HepG2 (cell line): ENCODE measurements around the gene PBX4. TPM values are rescaled to one million over a fixed set of nuclear protein-coding genes. Genes with fewer than 3 reads are reported as not detected.

ENCODE experiments used
- ATAC-seq: fragments of 200-7000 bp; cut with Tn5 transposase; 3 replicates; pipeline ENCODE4 v1.9.1; 2020; ENCODE audit warnings: mild to moderate bottlenecking, moderate library complexity
- BruUV-seq: library from RNA; stranded (reverse); fragments of 400-500 nt; replicated peaks from 2 replicates; lab custom pipeline; 2021; lab: Mats Ljungman, UMichigan
- CTCF ChIA-PET: fragments of 300-600 bp; formaldehyde crosslinking; extraction: SDS; loops from one replicate; lab custom pipeline; 2021; ENCODE audit warnings: low total read pairs, inconsistent platforms, low intra/inter-chr PET ratio; lab: Yijun Ruan, JAX
- POLR2A ChIA-PET: fragments of 350-600 bp; sonication (Branson Sonifier 250); formaldehyde crosslinking; loops from one replicate; lab custom pipeline; 2020; ENCODE audit warnings: antibody characterized with exemption, inconsistent platforms; lab: Yijun Ruan, JAX
- DNase-seq: peaks from one replicate; pipeline ENCODE4 v3.0.0-alpha.2; 2015; ENCODE audit warnings: low spot score
- FAIRE-seq: peaks from 3 replicates; lab custom pipeline; 2011; peaks lifted over from hg19 to GRCh38; lab: Jason Lieb, UNC
- H2AFZ ChIP-seq: one replicate; pipeline ENCODE4 v1.6.1; 2011; ENCODE audit warnings: low read length, inconsistent platforms
- H3K27ac ChIP-seq: fragments of 300-600 bp; 3 replicates; pipeline ENCODE4 v1.8.0; 2011; ENCODE audit warnings: mixed run types, mild to moderate bottlenecking, mixed read lengths, low read length, inconsistent platforms; ENCODE audit not compliant: insufficient read depth; ENCODE audit errors: extremely low read length
- H3K27me3 ChIP-seq, 2 experiments: fragments of 200-600 bp in 1 of 2; 2 replicates in 1 of 2; 3 replicates in 1 of 2; pipeline versions ENCODE4 v1.6.0 to v1.8.0; 2011; ENCODE audit warnings: low read length in 2 of 2, mild to moderate bottlenecking in 2 of 2, moderate library complexity in 2 of 2, inconsistent platforms in 1 of 2; ENCODE audit not compliant: insufficient read depth in 2 of 2, control insufficient read depth in 1 of 2
- H3K36me3 ChIP-seq, 2 experiments: fragments of 200-600 bp in 1 of 2; replicated peaks in 1 of 2; 2 replicates in 1 of 2; 3 replicates in 1 of 2; pipeline versions ENCODE4 v1.5.1 to v1.8.0; 2011; ENCODE audit warnings: low read length in 2 of 2, inconsistent platforms in 1 of 2; ENCODE audit not compliant: insufficient read depth in 2 of 2, control insufficient read depth in 1 of 2
- H3K4me1 ChIP-seq: 2 replicates; pipeline ENCODE4 v1.5.1; 2012; ENCODE audit warnings: low read length, inconsistent platforms; ENCODE audit not compliant: insufficient read depth
- H3K4me2 ChIP-seq: 2 replicates; pipeline ENCODE4 v1.6.0; 2011; ENCODE audit warnings: low read depth, low read length, inconsistent platforms
- H3K4me3 ChIP-seq, 3 experiments: fragments of 200-600 bp in 1 of 3; sonication (generic), shearing (Covaris generic) in 1 of 3; replicated peaks in 1 of 3; 2 replicates each; pipeline ENCODE4 v1.5.1; 2011 to 2016; ENCODE audit warnings: low read length in 3 of 3, inconsistent platforms in 2 of 3, low read depth in 2 of 3, mild to moderate bottlenecking in 2 of 3, control low read depth in 1 of 3, mixed read lengths in 1 of 3; ENCODE audit not compliant: insufficient read depth in 1 of 3
- H3K79me2 ChIP-seq: one replicate; pipeline ENCODE4 v1.6.1; 2011; ENCODE audit warnings: low read length, inconsistent platforms; ENCODE audit not compliant: insufficient read depth
- H3K9ac ChIP-seq: 2 replicates; pipeline ENCODE4 v1.6.0; 2011; ENCODE audit warnings: mild to moderate bottlenecking, low read depth, low read length, inconsistent platforms; ENCODE audit not compliant: insufficient read depth
- H3K9me3 ChIP-seq: 2 replicates; pipeline ENCODE4 v1.5.1; 2012; ENCODE audit warnings: mild to moderate bottlenecking, low read length
- H4K20me1 ChIP-seq: 2 replicates; pipeline ENCODE4 v1.6.0; 2011; ENCODE audit warnings: inconsistent platforms, mild to moderate bottlenecking, low read length, moderate library complexity; ENCODE audit not compliant: insufficient read depth
- ARNT2 ChIP-seq: sonication (generic); formaldehyde crosslinking; IDR thresholded peaks from 2 replicates; pipeline ENCODE4 v1.8.0; 2022; ENCODE audit warnings: mild to moderate bottlenecking, low read depth, missing genetic modification reagents, moderate library complexity
- CEBPB ChIP-seq: IDR thresholded peaks from 2 replicates; pipeline ENCODE4 v1.6.1; 2011; ENCODE audit warnings: low read depth, low read length, improper control_type of control experiment, borderline replicate concordance
- KDM5A ChIP-seq: fragments of 200-600 bp; sonication (generic); IDR thresholded peaks from 2 replicates; pipeline ENCODE4 v1.7.0; 2018; ENCODE audit warnings: antibody characterized with exemption, mild to moderate bottlenecking, low read length, borderline replicate concordance
- POLR2A ChIP-seq, 2 experiments: IDR thresholded peaks; 2 replicates each; pipeline ENCODE4 v1.6.1; 2011; ENCODE audit warnings: low read depth in 2 of 2, low read length in 2 of 2, mild to moderate bottlenecking in 1 of 2, moderate library complexity in 1 of 2; ENCODE audit not compliant: insufficient read depth in 1 of 2
- SNRNP70 ChIP-seq: fragments of 200-400 bp; formaldehyde crosslinking; IDR thresholded peaks from 2 replicates; pipeline ENCODE4 v1.6.1; 2017; ENCODE audit warnings: mild to moderate bottlenecking, low read depth, low read length, moderate library complexity
- WGBS: methylation state at CpG from one replicate; pipeline ENCODE4 v1.1.6; 2017; ENCODE audit warnings: low lambda C conversion rate; 5-methylcytosine and 5-hydroxymethylcytosine counted together
- in situ Hi-C: cut with HindIII; loops from 2 replicates; pipeline ENCODE4 v1.10.0; 2017; ENCODE audit warnings: low pct_unique_long_range_greater_than_20kb; ENCODE audit not compliant: extremely low pct_ligation_motif_present
- intact Hi-C: fragments of 100-400 bp; cut with micrococcal nuclease; formaldehyde crosslinking; loops from one replicate; pipeline ENCODE4 v1.10.0; 2022; ENCODE audit not compliant: unreplicated experiment
- polyA plus RNA-seq, 8 experiments: library from polyadenylated mRNA; depleted of rRNA in 3 of 8; stranded (reverse) in 7 of 8; unstranded in 1 of 8; fragments of >200 nt; fragmentation: Illumina TruSeq in 4 of 8; extraction: Trizol in 4 of 8; gene quantifications; 2 replicates each; pipeline versions ENCODE4 v1.2.1 to v1.2.3, GENCODE V29; 2011 to 2016; ENCODE audit warnings: low read depth in 4 of 8, missing spikeins in 1 of 8, mixed read lengths in 1 of 8; ENCODE audit not compliant: insufficient read depth in 1 of 8
- total RNA-seq, 5 experiments: library from RNA; depleted of rRNA; stranded (reverse); fragments of >200 nt; fragmentation: Illumina TruSeq; extraction: Trizol; gene quantifications; 2 replicates each; pipeline ENCODE4 v1.2.3, GENCODE V29; 2016; ENCODE audit warnings: low read depth in 1 of 5

The PBX4 gene
- total and polyA plus RNA-seq, 2 of the 13 experiments (the other 11 are each of a cell fraction or from before 2014, with no cell fraction given): not detected

DNA sequence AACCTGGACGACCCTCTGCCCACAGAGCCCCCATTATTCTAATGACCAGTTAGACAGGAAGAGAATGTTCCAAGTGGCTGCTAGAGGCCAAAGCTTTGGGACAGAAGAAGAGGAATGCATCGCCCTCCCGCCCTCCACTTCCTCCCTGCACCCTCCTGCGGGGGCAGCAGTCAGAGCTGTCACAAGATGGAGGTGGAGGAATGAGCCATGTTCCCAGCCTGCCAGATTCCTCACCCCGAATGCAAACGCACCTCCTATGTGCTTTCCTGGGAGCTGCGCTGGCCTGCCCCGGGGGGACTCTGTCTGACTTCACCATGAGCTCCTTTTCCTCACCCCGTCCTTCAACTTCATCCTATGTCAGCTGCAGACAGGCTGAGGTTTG is 88.1 kb downstream of the PBX4 start:
- no peak overlapping the region for H3K9ac ChIP-seq
- H3K79me2 ChIP-seq: no peaks in the 10 kb centered on the region
- H3K4me2 ChIP-seq: no peak overlapping the region
- no peak overlapping the region for H3K4me3 ChIP-seq
- ATAC-seq (no peak), DNase-seq (no peak), FAIRE-seq (no peak)
- H3K27me3 ChIP-seq: no peaks in the 10 kb centered on the region
- no peak overlapping the region for H2AFZ ChIP-seq
- no peak overlapping the region for H3K27ac ChIP-seq
- 94% methylated on average over 8 of the region's 9 CpGs for WGBS
- H4K20me1 ChIP-seq: no peaks in the 10 kb centered on the region
- intact Hi-C loops: loop anchor here (5.0 kb wide), 2 partner anchors 112 to 427 kb away; partner anchors contain the start of gene GMIP
- BruUV-seq: no TSS peak
- in situ Hi-C loops: loop anchor here (25.0 kb wide), 1 partner anchor 432 kb away; no protein-coding TSS in a partner anchor
- 0 out of 4 replicates have a peak, but pooled peaks of 1 of the 2 experiments have one; percentile 18 for TF ChIP-seq POLR2A (IDR thresholded peaks at IDR 0.05; ENCODE audit: insufficient read depth in 1 of 2, low read depth in 2 of 2, low read length in 2 of 2)
- no peak for TF ChIP-seq SNRNP70
- no peak for TF ChIP-seq ARNT2 (CRISPR knock-in tag)
- TF ChIP-seq, all 625 proteins: peak for 1
- ChIA-PET POLR2A (no interaction called here), CTCF (no interaction called here)
- Histone ChIP-seq H3K9me3 (no peaks in the 10 kb centered on the region), H3K4me1 (peaks cover 4% of the 10 kb centered on the region; the same call in 1 of the 2 replicates), H3K36me3 (peaks cover 4 to 19% of the 10 kb centered on the region in 2 experiments; a peak in 3 of 5 replicates)

DNA sequence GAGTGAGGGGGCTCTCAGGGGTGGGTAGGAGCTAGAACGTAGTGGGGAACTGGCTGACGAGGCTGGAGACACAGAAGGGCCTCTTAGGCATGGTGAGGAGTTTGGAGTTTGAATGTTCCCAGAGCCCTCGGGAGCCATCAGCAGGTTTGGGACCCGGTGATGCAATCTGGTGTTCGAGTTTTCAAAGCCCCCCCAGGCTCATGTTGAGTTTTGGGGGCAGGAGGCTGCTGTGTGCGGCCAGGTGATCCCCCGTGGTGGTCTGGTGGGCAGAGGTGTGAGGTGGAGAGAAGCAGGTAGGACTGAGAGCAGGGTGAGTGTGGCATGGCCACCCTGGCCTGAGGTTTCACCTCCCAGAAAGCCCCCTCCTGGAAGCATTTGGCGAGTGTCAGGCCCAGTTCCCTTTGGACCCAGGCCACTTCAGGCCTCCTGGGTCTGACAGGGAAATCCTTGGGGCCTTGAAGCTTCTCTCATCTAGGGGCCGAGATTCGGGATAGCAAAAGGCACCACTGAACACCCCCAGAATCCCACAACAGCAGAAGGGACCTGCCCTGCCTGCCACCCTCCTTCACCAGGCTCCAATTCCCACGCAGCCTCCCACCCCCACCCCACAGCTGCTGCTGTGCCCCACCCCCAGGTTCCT is 88.6 kb downstream of the PBX4 start:
- Histone ChIP-seq H3K27me3 (no peaks in the 10 kb centered on the region), H3K4me3 (no peak overlapping the region), H3K9ac (no peak overlapping the region), H3K27ac (no peak overlapping the region), H2AFZ (no peak overlapping the region), H3K9me3 (no peaks in the 10 kb centered on the region), H4K20me1 (no peaks in the 10 kb centered on the region), H3K36me3 (peaks cover 4 to 19% of the 10 kb centered on the region in 2 experiments; a peak in 3 of 5 replicates), H3K4me2 (no peak overlapping the region), H3K4me1 (peaks cover 4% of the 10 kb centered on the region; the same call in 1 of the 2 replicates), H3K79me2 (no peaks in the 10 kb centered on the region)
- WGBS: 95% methylated on average over 6 of the region's 11 CpGs
- in situ Hi-C loops (loop anchor here (25.0 kb wide), 1 partner anchor 432 kb away; no protein-coding TSS in a partner anchor), intact Hi-C loops (loop anchor here (5.0 kb wide), 2 partner anchors 112 to 427 kb away; partner anchors contain the start of gene GMIP)
- ChIA-PET CTCF (no interaction called here), POLR2A (no interaction called here)
- no peak for FAIRE-seq
- no peak for DNase-seq
- no TSS peak for BruUV-seq
- ATAC-seq: no peak
- 0 out of 2 replicates have a peak, but pooled peaks have one; percentile 0 for TF ChIP-seq CEBPB
- no peak for TF ChIP-seq KDM5A
